B cell (primary cell): ENCODE data around the gene MTMR6.

Source experiments
- EZH2 ChIP-seq: IDR thresholded peaks from 2 replicates; pipeline ENCODE4 v1.6.1; 2012; ENCODE audit warnings: borderline replicate concordance, low read depth, mild to moderate bottlenecking, moderate library complexity, low read length; ENCODE audit not compliant: insufficient read depth, poor library complexity, severe bottlenecking
- TF ChIP-seq, protein P1 (sequence below): fragments of 200-600 bp; IDR thresholded peaks from one replicate; pipeline ENCODE4 v1.8.0; 2022; ENCODE audit warnings: antibody characterized with exemption, mild to moderate bottlenecking

DNA sequence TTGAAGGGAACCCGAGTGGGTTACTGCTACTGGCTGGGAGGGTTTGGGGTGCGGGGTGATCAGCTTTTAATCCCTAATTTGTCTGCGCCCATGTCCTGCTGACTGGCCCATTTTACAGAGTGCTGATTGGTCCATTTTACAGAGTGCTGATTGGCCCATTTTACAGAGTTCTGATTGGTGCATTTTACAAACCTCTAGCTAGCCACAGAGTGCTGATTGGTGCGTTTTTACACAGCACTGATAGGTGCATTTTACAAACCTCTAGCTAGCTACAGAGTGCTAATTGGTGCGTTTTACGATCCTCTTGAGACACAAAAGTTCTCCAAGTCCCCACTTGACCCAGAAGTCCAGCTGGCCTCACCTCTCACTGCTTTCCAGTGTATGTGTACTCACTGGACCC lies 43.2 kb downstream of the MTMR6 start:
- no peak for TF ChIP-seq EZH2
- TF ChIP-seq, protein P1, sequence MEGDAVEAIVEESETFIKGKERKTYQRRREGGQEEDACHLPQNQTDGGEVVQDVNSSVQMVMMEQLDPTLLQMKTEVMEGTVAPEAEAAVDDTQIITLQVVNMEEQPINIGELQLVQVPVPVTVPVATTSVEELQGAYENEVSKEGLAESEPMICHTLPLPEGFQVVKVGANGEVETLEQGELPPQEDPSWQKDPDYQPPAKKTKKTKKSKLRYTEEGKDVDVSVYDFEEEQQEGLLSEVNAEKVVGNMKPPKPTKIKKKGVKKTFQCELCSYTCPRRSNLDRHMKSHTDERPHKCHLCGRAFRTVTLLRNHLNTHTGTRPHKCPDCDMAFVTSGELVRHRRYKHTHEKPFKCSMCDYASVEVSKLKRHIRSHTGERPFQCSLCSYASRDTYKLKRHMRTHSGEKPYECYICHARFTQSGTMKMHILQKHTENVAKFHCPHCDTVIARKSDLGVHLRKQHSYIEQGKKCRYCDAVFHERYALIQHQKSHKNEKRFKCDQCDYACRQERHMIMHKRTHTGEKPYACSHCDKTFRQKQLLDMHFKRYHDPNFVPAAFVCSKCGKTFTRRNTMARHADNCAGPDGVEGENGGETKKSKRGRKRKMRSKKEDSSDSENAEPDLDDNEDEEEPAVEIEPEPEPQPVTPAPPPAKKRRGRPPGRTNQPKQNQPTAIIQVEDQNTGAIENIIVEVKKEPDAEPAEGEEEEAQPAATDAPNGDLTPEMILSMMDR, result no peak
